Embryonic facial prominence (tissue), 1 donor: ENCODE data around the gene MUC2.

Experiments
- DNase-seq: peaks from one replicate; pipeline ENCODE4 v3.0.0-alpha.2; 2016; ENCODE audit errors: extremely low spot score

Gene MUC2

DNA sequence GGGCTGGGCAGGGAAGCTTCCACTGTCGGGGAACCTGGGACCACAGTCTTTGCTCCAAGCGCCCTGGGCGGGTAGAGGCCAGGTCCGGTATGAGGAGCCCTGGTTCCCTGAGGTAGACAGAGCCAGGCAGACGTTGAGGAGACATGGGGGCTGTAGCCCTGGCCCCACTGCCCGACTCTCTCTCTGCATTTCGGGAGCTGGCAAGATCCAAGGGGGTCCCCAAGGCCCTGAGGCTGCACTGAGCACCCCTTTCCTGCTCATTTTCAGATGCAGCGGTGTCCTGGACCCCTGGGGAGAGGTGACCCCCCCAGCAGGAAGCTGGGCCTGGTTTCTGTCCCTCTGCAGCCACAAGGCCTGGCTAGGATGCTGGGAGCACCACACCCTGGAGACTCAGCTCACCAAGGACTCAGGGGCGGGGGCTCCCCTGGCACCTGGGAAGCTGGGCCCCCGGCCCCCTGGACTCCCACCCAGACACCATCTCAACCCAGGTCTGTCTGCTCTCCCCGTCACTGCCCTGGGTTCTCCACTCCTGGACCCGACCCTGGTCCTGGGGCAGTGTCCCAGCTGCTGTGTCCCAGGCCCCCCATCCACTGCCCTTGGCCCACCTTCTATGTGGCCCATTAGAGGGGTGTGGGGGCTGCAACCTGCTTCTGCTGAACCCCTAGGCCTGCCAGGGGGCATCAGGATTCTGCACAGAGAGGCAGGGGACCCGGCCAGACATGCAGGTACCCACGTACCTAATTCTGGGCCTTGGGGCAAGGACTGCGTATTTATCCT is 23.1 kb upstream of the MUC2 start:
- no peak for DNase-seq

DNA sequence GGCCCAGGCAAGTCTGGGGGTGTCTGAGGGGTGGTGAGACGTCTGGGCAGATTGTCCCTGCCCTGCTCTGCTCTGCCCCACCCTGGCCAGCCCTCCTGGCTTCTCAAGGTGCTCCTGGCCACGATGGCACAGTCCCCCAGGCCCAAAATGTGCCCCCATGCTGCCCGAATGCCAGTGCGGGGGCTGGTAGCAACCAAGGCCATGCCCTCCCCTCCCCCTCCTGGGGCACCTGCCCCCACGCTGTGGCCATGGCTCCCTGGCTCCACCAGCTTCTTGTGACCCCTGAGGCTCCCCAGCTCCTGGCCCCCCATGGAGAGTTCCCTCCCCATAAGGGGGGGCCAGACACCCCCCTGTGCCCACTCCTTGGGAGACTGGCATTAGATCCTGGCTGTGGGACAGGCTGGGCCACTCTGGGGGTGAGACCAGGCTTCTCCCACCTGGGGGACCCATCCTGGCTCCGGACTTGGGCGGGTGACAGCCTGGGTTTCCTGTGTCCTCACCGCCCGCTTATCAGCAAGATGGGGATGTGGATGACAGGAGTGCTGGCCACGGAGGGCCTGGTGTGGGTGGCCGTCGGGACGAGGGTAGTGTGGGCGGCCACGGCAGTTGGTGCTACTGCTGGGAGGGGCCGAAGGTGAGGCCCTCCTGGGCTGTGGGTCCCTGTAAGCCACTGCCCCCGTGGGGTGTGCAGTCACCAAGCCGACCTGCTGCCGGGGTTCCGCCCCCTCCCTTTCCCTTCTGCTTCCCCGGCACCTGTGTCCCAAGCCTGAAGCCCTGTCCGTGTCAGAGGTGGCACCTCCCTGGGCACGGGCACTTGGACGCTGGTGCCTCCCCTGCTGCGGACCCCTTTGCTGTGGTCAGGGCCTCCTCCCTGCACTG is 22.3 kb upstream of the MUC2 start:
- DNase-seq: no peak

DNA sequence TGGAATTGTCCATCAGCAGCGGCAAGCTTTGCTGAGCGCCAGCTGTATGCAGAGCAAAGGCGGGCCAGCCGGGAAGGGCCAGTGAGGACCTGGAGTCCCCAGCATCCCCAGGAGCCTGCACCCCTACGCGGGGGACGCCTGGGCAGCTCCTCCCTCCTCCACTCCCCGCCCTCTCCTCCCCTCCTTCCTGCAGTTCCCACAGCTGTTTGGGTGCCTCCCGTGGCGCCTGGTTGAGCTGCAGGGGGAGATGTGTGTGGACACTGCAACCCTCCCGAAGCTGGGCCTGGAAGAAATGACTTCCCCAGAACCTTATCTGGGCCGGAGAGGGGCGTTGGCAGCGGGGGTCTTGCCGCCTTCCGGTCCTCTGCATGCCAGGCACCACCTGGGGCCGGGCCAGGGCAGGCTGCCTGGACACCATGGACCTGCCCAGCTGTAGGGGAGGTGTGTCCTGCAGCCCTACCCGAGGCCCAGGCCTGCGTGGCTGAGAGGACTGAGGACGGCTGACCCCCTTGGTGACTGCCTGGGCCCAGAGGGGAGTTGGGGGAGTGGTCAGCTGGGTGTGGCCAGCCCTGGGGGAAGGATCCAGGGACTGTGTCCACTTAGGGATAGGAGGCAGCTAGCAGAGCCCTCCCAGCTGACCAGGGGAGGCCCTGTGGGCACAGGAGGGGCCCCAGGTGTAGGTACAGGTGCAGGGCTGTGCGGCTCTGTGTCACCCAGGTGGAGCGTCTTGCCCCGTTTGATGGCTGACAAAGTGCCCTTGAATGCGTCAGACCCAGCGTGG is 21.4 kb upstream of the MUC2 start:
- DNase-seq: no peak

DNA sequence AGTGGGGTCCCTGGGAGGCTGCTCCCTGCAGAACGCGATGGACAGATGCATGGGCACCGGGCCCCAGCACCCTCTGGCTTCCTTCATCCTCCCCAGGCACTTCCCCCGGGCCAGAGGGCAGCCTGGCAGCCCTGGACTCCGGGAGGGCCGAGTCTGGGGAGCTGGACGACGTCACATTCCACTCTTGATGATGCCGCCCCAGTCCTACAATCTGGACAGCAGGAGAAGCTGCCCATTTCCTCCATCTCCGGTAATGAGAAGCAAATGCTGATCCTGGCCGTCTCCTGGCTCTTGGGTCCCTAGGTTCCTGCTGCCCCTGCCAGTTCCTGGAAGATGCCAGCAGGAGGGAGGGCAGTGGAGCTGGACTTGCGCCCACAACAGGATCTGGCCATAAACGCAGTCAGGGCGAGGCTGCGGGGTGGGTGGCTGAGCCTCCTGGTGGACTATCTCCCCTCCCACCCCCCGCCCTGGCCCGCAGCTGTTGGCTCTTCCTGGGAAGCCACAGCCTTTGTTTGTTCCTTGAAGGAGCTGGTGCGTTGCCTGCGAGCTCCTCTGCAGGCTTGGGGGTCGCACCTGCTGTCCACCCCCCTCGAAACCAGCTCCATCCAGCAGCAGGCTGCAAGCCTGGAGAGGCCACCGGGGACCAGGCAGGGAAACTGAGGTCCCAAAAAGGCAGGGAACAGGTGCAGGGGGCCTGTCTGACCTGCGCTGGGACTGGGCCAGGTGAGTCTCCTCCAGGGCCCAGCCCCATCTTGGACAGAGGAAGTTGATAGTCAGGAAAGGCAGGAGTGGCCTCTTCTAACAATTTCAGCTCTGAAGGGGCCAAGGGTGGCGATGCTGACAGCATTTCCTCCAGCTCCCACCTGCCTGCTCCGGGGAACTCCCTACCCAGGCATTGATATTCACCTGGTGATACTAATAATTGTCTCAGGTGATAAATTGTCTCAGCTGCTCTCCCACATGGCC is 20.2 kb upstream of the MUC2 start:
- no peak for DNase-seq

DNA sequence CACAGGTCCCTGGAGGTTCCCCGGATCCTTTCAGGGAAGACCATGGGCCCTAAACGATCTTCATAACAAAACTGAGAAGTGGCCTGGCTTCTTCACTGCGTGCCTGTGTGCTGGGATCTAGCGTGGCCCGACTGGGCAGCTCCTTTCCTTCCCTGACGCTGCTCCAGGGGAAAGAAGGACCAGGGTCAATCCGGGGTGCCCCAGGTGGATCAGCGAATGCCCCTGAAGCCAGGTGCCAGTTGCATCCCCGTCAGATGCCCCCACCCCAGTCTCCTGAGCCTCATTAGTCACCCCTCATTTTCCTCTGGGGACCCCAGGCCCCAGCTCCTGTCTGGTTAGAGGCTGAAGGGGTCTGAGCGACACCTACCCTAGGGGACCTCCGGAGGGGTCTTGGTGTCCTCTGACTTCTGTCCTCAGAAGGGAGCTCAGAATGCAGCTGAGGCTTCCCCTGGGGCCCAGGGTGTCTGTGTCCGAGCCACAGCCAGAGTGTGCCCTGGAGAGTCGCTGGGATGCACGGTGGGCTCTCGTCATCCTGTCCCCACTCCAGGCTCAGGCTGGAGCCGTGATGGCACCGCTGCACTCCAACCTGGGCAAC is 19.5 kb upstream of the MUC2 start:
- DNase-seq: no peak

DNA sequence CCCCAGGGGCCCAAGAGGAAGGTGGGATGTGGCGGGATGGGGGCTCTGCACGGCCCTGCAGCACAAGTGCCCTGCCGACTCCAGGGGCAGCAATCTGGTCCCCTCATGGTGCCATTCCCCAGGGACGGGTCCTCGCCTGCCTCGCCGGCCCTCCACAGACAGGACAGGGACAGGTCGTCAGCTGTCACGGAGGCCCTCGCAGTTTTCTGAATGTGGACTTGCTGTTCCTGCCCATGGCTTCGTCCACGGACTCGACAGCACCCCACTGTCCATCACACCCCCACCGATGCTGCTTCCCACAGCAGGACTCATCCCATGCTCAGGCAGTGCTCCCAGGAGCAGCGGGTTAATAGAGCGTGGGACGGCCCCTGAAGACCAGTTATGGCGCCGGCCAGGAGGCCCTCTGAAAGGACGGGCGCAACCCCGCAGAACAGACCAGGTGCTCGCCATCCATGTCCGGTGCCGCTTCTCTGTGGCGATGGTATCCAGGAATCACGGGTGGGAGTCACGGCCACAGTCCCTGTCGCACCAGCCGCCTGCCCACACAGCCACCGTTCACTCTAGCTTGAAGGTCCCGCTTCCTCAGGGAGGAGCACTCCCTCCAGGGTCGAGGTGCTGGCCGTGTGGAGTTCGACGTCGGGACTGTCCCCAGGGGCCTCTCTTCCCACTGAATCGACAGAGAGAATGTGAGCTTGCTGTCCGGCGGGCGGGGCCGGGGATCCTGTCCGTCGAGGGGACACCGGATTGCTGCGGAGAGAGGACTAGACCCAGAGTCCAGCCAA is 18.5 kb upstream of the MUC2 start:
- no peak for DNase-seq

DNA sequence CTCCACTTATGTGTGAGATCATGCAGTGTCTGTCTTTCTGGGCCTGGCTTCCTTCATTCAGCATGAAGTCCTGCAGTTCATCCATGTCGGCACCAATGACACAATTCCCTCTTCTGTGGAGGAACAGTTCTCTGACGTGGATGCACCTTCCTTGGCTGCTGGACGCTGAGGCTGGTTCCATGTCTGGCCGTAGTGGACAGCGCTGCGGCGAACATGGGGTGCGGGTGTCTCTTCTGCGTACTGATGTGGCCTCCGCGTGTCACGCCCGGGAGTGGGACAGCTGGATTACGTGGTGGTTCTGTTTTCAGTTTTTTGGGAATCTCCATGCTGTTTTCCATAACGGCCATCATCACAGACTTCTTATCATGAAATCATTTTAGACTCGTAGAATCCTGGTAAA is 16.9 kb upstream of the MUC2 start:
- no peak for DNase-seq

DNA sequence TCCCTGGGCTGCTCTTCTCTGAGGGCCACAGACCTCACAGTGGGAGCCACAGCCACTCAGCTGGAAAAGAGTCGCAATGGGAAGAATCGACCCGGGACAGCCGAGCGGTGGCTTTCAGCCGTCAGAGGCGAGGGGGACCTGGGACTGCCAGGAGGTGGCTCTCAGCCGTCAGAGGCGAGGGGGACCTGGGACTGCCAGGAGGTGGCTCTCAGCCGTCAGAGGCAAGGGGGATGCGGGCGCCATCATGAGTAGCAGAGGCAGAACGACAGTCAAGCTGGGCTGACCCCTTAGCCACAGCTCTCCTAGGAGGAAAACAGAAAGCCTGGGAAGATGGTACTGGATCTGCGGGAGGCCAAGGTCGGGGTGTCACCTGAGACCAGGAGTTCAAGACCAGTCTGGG is 14.9 kb upstream of the MUC2 start:
- DNase-seq: no peak

DNA sequence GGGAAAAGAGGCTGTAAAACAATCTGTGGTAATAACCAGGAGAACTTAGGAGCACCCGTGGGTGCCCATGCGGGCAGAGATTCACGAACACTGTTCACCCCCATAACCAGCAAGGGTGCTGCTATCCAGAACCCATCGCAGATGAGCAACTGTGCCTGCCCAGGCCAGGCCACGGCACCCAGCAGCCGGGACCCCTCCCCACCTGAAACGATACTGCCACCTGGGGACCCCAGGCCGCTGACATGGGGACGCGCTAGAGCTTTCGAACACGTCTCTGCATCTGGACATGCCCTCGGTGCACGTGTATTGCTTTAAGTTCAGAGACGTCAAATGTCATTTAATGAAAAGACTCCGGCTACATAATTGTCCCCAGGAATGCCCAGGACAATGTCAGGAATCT is 14.3 kb upstream of the MUC2 start:
- DNase-seq: no peak

DNA sequence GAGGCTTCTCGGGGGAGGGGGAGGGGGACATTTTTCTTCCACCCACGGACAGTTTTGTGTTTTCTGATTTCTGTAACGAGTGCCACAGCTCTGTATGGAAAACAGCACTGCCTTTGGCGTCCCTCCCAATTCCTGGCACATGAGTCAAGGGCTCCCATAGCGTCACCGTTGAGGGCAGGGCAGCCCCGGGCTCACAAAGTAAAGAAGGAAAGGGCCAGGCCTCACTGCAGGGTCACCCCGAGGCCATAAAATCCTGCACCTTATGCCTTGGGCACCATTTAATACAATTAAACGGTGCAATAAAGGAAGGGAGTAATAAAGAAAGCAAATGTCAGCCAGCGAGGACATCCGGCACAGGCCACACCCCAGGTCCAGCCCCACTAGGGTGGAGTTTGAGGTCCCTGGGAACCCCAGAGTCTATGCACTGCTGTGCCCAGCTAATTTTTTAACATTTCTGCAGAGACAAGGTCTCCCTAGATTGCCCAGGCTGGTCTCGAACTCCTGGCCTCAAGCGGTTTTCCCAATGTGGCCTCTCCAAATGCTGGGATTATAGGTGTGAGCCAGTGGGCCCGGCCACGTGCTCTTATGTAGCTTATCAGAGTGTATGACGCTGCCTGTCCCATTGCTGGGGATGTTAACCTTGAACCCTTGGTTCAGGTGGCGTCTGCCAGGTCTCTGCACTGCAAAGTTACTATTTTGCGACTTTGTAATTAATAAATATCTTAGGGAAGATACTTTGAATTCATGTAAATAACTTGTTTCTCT is 13.6 kb upstream of the MUC2 start:
- DNase-seq: no peak

DNA sequence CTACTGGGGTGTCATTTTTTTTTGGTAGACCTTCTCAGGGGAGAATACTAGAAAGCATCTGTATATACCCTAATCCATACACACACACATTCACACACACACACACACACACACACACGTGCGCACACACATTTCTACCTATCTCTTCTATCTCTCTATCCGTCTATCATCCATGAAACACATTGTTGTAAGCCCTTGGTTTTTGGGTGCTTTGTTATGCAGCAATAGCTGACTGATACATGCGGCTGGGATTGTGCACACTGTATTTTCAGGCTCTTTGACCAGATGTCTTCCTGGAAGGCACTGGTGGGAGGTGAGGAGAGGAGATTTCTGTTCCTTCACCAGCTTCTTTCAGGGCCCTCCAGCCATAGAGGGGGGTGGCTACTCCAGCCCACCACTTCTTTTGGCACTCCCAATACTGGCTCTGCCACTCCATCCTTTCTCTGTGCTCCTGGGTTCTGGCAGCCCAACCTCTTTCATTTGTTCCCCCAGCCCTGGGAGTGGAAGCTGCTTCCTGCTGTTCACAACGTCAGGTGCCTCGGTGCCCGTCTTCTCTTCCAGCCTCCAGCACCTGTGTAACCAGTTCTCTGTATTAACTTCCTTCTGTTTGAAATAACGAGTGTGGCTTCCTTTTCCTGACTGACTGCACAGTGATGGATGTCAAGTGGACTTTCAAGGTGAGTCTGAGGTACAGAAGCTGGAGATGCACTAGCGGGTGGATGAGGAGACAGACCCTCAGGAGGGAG is 12.4 kb upstream of the MUC2 start:
- DNase-seq: no peak

DNA sequence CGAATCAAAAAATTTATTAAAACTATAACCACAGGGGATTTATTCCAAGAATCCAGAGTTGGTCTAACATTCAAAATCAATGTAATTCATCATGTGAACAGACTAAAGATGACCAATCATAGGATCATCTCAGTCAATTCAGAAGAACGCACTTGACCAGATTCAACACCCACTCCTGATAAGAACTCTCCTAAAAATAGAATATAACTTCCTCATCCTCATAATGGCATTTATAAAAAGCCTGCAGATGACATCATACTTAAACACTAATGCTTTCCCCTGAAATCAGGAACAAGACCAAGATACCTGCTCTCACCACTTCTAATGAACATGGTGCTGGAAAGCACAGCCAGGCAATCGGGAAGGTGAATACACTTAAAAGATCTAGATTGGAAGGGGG is 10.5 kb upstream of the MUC2 start:
- DNase-seq: no peak

DNA sequence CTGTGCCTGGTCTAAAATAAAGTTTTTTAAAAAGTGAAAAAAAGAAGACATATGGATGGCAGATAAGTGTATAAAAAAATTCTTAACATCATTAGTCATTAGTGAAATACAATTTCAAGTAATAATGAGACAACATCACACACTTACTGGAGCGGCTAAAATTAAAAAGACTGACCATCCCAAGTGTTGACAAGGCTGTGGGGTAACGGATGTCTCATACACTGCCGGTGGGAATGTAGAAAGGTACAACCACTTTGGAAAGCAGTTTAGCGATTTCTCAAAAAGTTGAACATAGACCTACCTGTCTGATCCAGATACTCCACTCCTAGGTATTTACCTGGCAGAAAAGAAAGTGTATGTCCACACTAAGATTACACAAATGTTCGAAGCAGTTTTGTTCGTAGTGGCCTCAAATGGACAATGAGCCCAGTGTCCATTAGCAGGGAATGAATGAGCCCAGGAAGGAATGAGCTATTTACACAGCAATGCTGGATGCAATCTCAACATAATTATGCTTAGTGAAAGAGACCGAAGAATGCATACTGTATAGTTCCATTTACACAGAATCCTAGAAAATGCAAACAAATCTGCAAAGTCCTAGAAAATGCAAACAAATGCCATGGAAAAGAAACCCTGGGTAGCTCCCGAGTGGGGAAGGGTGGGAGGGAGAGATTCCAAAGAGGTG is 6.7 kb upstream of the MUC2 start:
- no peak for DNase-seq

DNA sequence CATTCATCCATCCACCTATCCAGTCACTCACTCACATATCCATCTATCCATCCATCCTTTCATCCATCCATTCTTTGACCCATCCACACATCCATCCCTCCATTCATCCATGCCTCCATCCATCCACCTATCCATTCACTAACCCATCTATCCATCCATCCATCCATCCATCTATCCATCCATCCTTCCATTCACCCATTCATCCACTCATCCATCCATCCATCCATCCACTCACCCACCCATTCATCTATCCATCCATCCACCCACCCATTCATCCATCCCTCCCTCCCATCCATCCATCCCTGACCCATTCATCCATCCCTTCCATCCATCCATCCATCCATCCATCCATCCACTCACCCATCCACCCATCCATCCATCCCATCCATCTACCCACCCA is 4.9 kb upstream of the MUC2 start:
- DNase-seq: no peak

DNA sequence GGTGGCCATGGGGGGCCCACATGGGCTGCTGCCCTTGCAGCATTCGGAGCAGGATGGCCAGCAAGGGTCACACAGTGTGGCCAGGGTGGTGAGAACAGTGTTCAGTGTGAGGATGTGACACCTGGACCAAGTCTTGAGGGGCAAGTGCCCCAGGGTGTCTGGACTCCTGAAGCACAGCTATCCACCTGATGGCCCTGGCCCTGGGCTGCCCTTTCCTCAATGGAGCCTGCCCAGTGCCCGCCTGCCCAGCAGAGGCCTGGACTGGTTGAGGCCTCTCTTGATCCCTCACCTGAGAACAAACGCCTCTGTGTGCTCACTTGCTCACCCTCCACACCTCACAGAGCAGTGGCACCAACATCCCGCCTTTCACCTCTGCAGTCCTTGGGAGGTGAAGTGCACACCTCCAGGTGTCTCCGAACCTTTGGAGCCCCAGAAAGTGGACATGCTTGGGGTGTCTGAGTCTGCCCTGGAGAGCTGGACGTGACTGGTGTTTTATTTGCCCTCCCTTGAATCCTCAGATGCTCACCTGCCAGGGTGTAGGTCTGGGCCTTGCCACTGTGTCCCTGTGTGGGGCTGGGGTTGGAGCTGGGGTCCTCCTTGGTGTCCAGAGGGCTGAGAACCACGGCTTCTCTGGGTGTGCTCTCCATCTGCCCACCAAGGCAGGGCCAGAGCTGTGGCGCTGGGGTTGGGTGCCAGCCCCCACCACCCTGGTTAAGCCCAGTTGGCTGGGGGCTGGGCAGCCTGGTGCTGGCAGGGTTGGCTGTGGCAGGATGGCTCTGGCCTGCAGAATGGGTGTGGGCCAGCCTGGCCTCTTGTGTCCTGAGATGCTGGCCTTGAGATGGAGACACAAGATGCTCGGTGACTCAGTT is 3.8 kb upstream of the MUC2 start:
- DNase-seq: no peak

DNA sequence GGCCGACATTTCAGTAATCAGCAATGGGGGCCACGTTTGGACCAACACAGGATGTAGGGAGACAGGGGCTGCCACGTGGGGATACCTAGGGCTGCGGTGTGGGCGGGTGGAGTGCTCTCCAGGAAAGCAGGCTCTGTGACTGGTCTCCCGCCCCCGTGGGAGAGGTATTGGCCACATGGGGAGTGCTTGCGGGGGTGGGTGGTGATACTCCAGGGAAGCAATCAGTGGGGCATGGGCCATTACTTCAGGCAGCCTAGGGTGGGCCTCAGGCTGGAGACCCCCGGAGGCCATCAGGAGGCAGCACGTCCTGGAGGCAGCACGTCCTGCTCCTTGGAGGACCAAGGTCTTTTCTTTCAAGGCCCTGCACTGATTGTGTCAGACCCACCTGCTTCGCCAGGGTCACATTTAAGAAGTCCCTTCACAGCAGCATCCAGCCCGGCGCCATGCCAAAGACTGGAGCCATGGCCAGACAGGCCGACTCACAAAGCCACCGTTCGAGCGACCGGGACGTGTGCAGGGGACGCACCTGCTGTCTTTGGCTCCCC is 3.0 kb upstream of the MUC2 start:
- no peak for DNase-seq
